Left renal cortex interstitium (tissue), 4 donors: ENCODE measurements around the gene AMOTL1. TPM values are rescaled to one million over a fixed set of nuclear protein-coding genes. Genes with fewer than 3 reads are reported as not detected.

Experiments used
- DNase-seq, 4 donors: peaks; one replicate each; pipeline ENCODE4 v3.0.0-alpha.2; 2013; ENCODE audit warnings: low read depth in 4 of 4, low spot score in 2 of 4, missing footprints in 1 of 4
- polyA plus RNA-seq, 4 donors: library from polyadenylated mRNA; unstranded; fragments of 120-200 nt; gene quantifications; one replicate each; pipeline ENCODE4 v1.2.1, GENCODE V29; 2013; ENCODE audit not compliant: insufficient read length in 4 of 4

The AMOTL1 gene
- polyA plus RNA-seq, 4 donors: 42.1 to 46.9 (median 45.6) TPM

DNA sequence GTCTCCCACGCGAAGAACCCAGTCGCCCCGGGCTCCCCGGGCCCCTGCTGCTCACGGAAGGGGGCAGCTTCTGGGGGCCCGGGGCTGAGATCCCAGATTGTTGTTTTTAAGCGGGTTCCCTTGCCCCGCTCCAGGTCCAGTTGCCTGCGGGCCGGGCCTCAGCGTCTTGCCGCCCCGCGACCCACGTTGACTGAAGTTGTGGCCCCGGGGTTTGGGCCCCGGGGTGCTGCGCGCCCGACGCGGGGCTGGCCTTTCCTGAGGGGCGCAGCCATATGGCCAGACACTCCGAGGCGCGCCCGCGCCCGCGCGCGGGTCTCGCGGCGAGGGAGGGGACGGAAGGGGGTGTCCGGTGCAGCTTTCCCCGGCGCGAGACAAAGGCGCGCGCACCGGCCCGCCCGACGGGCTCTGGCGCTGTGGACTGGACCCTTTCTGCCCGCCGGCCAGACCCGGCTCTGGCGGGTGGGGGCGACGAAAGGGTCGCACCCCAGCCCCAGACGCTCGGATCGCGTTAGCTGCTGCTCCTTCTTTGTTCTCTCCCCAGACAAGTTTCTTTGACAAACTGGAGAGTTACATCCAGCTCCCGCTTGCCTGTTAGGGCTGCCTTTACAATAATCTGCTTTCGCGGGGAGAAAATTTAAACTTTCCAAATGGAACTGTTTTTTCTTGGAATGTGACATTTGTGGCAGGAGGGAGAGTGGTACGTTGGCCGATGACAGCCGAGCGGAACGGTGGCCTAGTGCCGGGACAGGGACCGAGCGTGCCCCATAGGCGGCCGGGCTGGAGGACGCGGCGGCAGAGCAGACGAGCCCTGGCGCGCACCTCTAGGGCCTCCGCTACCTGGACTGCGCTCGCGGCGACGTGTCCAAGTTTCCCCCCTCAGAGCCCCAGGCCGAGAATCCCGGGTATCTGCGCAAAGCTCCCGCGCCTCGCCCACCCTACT is 716 bp downstream of the AMOTL1 start:
- DNase-seq: peak in 3 of 4 donors; percentile 55 to 63 (median 57)

DNA sequence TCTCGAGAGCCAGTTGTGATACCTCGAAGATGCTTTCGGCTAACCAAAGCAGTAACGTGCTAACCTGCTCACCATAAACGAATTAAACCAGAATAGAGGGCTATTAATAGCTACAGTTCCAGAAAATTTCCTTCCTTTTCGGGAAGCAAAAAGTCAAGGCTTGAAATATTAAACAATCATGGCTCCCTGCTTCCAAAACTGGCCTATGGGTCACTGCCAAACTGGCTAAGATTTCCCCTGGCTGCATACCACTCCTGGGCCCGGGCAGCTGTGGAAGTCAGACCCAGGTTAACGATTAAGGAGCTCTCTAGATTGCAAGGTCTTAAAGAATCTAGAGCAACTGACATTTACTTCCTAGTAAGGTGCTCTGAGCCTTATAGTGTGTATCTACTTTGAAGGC is 1.7 kb downstream of the AMOTL1 start:
- no peak for DNase-seq

DNA sequence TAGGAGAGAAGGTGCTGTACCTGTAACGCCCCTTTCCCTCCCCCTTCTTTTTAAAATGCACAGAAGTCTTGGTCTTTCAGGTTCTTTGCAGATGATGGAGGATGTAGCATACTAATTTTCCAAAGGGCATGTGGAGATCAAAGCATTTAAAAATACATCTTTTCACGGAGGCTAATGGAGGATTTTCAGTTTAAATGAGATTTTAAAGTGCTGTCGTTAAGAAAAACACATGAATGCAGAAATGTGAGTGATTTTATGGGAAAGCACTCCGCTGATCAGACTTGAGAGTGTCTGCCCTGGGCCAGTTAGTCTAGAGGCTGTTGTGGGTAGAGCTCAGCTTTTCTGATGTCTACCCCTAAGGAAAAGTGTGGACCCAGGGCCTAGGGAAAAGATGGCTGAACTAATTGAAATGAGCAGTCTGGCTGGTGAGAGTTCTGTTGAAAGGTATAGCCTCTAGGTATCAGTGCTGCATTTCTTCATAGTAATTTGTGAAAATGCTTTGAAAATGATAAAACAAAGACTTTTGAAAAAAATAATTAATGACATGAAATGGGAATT is 2.5 kb downstream of the AMOTL1 start:
- no peak for DNase-seq

DNA sequence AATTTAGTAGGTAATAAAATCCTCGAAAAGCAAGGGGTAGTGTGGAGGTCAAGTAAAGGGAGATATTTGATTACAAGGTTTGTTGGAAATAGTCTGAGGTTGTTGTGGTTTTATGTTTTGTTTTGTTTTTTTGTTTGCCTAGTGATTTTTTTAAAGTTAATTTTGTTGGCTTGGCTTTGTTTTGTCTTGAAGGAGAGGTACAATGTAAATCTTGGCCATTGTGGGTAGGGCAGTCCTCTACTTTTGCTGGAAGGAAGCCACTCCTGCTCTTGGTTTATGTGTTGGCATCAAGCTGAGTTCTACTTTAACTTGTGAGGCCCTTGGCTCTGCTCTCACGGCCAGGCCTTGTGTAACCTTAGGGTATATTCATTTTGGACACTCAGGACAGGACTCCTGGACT is 3.2 kb downstream of the AMOTL1 start:
- DNase-seq: no peak

DNA sequence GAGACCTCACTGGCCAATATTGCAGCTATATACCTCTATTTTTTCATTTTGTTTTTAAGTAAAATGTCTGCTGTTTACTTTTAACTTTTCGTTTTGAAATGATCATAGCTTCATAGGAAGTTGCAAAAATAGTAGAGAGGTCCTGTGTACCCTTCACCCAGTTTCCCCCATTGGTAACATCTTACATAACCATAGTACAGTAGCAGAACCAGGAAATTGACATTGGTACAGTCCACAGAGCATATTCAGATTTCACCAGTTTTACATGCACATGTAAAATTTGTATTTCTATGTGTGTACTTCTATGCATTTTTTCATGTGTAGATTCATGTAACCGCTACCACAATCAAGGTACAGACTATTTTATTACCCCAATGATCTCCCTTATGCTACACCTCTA is 3.8 kb downstream of the AMOTL1 start:
- DNase-seq: no peak

DNA sequence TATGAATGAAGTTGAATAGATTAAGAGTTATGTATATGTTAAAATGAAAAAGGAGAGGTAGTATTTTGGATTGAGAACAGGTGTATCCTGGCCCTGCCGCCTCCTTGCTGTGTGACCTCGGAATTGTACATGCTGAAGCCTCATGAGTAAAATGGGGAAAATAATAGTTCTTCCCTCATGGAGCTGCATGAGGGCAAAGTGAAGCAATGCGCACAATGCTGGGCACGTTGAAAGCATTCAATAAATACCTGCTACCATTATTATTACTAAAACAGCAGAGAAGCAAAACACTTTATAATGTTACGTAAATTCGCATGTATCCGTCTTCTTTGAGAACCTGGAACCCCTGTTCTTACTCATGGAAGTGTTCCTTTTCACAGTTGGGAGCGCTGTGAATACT is 5.7 kb downstream of the AMOTL1 start:
- DNase-seq: no peak

DNA sequence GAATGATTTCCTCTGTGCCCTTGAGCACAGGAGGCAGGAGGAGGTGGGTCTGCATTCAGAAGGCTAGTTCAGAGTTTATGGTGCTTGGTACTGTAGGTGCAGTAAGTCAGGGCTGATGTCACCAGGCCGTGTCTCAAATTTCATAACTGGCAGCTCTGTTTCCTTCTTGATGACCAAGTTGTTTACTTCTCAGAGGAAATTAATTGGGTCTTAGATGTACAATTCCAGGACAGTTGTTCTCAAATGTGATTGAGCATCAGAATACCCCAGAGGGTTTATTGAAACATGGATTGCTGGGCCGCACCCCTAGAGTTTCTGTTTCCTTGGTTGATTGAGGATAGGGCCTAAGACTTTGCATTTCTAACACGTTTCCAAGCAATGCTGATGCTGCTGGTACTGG is 6.2 kb downstream of the AMOTL1 start:
- DNase-seq: no peak

DNA sequence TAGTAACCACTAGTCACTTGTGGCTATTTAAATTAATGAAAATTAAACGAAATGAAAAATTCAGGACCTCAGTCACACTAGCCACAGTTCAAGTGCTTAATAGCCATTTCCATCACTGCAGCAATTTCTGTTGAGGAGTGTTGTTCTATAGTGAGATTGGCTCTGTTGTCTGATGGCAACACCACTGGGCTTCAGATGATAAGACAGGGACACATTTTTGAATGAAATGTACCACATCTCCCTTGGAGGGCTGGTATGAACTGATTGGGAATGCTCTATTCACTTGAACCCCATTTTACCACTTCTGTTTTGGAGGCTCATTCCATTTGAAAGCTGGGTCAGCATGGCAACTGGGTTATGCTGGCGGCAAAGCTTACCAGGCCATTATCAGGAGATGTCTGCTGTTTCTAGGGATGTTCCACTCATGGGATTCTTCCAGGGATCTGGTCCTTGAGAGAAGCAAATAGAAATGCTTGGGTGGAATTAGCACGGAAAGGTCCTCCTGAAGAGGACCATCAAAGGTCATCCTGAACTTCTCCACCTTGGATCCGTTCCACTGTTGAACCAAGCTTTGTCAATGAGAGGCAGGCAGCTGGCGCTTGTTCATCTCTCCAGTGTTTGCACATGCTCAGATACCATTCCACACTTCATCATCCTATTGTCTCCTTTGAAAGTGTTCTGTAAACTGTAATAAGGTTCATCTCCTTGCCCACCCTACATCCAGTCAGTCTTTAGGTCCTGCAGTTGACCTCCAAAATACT is 7.6 kb downstream of the AMOTL1 start:
- DNase-seq: no peak

DNA sequence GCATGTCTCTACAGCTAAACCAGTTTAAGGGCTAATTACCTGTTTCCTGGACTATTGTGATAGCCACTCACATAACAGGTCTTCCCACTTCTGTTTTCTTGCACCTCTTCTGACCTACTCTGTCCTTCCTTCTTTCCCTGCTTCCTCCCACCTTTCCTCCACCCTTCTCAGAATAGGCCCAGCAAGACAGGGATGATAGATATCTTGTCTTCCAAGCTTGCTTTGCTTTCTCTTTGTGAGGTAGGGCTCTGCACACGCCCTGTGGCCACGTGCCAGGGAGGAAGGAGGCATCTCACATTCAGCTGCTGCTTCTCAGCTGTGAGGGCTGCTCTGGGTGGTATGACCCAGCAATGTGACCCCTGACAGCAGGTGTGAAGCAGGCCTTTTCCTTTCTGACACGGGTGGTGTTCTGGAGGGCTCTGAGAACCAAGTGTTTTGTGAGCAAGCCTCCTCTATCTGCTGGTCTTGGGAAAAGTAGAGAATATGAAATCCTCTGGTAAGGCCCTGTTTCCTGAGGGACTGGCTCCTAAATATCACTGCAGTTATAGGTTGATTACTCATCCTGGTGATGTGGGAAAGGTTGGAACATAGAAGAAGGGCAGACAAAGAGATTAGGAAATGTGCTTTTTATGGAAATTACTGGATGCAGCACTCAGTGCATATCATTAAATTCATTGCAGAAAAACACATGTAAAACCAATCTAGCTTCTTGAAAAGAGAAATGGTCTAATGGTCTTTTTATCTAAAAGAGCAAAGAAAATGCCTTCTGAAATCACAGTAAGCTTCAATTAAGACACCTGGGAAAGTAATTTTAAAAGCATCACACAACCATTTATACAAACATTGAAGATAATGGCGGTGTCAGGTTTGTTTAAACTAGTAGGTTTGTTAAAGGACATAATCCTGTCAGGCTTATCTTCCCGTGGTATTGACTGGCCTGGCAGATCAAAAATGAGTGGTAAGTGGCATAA is 8.5 kb downstream of the AMOTL1 start:
- DNase-seq: no peak

DNA sequence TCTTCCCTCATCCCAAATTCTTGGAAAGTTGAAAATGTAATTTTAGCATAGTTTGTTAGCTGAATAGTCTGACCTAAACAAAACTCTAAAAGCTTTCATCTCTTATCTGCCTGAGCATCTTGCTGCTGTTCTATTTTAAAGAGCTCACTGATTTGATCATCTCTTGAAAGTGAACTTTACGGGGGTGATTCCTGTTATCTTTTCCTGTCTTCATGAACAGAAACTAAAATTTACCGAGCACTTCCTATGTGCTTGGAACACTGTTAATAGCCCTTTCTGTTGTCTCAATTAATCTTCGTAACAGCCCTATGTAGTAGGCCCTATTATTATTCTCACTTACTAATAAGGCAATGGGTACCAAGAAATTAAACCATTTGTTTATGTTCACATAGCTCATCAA is 12.3 kb downstream of the AMOTL1 start:
- DNase-seq: no peak

DNA sequence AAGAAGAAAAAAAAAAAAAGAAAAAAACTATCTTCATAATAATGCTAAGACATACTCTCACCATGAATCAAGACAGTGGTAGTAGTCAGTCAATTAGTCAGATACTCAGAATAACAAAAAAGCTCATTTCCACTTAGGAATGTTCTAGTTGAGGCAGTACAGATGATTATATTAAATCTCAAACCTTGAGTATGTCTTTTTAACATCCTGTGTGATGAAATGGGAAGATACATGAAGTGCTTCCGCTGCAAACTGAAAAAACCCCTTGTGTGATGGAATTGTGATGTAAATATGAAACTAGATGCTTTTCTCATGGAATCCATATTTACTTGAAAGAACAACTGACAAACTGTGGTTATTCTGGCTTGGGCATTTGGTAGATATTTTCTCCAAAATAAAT is 13.7 kb downstream of the AMOTL1 start:
- DNase-seq: no peak

DNA sequence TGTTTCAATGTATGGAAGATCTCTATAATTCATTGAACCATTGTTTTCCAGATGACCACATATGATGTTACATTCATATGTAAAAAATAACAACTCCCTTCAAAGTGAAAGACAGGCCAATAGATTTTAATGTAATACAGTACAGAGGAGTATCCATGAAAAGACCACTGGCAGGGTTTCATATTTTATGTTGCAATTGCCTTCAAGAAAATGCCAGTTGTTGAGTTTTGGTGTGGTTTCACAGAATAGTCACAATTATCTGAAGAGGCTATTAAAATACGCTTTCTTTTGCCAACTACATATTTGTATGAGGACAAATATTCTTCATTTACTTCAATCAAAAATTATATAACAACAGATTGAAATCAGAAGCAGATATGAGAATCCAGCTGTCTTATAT is 14.3 kb downstream of the AMOTL1 start:
- DNase-seq: no peak

DNA sequence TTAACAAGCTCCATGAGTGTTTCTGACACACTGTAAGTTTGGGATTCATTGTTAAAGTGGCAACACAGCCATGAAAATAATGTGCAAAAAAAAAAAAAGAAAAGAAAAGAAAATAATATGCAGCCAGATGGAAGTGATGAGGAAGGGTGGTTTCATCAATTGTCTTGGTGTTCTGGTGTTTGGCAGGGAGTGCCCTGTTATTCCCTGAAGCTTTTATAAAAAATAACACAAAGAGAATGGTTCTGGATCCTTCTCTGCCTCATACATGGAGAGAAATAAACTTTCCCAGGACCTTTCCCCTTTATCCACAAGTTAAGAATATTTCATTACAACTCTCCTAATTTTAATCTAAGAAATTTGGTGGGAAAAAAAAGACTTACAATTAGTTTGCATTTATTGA is 16.7 kb downstream of the AMOTL1 start:
- no peak for DNase-seq

DNA sequence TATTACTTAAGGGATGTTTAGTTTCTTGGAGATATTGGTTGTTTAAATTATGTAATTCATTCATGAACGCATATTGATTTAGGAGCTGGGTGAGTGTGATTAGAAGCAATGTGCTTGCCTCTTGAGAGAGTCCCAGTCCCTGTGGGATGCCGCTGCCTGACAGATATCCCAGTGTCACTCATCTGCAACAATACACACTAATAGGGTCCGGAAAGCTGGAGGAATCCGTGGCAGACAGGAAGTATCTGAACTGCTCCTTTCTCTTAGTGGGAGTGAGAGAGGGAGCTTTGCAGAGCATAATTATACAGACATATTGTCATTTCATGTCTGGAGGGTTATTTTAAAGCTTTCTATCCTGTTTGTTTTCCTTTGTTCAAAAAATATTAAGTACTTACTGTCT is 17.4 kb downstream of the AMOTL1 start:
- no peak for DNase-seq

DNA sequence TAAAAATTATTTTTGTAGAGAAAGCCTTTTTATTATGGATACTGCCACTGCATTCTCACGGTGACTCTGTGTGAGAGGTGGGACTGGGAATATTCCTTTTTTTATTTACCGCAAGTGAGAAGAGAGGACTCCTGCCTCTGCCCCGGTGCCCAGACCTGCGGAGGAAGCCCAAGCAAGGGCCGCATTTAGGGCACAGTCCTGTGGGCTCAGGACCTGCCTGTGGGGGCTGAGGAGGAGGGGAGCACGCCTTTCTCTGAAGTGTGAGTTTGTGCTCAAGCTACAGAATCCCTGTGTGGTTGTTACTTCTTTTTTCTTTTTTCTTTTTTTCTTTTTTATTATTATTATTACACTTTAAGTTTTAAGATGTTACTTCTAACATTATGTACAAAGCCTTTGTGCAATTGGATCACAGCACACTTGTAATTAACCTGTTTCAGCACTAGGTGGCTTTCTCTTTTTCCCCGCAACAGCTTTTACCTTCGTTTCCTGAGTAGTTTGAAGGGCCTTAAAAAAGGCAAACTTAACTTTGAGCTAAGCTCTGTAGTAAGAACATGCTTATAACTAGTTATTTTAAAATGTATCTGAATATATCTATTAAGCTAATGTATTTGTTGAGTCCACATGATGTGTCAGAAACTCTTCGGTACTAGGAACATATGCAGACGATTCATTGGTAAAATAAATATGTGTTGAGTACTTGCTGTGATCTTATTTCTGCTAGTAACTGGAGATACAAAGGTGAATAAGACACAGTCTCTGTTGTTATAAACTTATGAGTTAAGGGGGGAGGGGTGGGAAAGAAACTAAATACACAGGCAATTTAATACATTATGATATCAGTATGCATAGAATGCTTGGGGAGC is 18.3 kb downstream of the AMOTL1 start:
- DNase-seq: peak in 1 of 4 donors; percentile 40

DNA sequence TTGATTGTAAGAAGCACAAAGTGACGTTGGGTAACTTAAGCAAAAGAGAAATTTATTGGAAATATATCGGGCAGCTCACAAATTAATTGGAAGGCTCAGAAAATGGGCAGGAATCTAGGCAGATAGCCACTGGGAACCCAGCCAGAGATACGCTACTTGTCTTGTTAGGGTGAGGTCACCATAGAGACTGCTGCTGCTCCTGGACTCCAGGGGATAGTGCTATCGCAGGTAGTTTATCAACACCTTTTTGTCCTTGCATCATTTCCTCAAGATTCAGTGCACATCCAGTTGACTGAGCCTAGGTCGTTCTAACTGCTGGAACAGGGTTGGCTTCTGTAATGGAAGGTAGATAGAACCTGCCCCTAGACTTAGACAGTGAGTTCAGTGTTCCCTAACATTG is 19.6 kb downstream of the AMOTL1 start:
- DNase-seq: no peak

DNA sequence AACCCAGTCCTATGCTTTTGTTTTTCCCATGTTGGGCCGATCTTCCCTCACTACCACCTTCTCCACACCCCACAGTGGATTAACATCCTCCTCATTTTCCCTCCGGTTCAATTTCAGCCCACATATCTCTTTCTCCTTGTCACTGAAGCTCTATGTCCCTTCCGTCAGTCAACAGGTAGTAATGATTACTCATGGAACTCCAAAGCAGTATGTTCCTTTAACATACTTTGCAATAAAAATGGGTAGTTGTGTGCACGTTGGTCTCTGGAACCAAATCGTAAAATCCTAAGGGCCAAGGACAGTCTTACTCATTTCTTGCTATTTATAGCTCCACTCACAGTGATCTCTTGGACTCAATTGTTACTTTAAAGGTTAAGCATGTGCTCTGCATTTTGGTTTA is 20.2 kb downstream of the AMOTL1 start:
- no peak for DNase-seq

DNA sequence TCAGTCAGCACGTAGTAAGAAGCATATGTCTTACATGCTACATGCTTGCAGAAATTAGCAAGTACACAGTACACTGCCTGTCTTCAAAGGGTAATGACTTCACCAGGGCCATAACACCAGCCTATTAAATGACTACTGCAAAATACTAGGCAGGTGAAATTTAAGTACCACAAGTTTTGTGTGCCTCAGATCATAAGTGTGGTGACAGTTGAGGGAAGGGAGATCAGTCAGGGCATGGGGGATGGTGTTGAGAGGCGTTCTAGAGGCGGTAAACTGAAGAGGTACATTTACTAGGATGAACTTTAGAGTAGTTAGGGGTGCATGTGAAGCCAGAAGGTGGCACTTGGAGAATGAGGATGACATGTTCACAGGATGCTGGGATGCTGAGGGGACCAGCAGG is 22.0 kb downstream of the AMOTL1 start:
- no peak for DNase-seq

DNA sequence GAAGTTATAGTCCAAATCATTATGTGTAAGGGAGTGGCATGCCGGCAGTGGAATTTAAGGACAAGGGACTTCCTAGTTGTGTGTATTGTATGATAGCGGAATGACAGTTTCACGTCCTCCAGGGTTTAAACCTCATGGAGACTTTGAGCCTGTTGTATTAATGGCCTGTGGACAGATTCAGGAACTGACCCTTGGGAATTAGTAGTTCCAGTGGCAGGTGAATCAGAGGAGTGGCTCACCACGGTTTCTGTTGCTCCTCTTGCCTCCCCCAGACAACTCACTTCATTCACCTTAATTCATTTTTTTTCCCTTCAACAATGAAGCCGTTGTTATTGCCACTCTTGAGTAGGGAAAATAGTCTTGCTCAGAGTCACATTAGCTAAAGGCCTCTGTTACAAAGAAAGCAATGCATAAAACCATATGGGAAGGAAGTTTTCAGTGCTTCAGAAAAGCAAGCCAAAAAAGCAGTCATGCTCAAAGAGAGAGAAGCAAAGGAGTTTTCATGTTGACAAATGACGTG is 22.6 kb downstream of the AMOTL1 start:
- DNase-seq: no peak
